ENCODE data around the gene HOMER1.

Gene HOMER1

GRCh38 chr5:79513704-79514390, at the start of gene HOMER1:
HOMER1 (minus strand) TSS chr5:79514134; CDS start chr5:79512774, 1,360 bp downstream.
- DNase-seq (ENCODE audit: low spot score) (peak; percentile 15), FAIRE-seq (no peak)

GRCh38 chr5:79563247-79563590, 49.3 kb upstream of the HOMER1 start:
- no peak for FAIRE-seq
- no peak for DNase-seq (ENCODE audit: low spot score)

DNA sequence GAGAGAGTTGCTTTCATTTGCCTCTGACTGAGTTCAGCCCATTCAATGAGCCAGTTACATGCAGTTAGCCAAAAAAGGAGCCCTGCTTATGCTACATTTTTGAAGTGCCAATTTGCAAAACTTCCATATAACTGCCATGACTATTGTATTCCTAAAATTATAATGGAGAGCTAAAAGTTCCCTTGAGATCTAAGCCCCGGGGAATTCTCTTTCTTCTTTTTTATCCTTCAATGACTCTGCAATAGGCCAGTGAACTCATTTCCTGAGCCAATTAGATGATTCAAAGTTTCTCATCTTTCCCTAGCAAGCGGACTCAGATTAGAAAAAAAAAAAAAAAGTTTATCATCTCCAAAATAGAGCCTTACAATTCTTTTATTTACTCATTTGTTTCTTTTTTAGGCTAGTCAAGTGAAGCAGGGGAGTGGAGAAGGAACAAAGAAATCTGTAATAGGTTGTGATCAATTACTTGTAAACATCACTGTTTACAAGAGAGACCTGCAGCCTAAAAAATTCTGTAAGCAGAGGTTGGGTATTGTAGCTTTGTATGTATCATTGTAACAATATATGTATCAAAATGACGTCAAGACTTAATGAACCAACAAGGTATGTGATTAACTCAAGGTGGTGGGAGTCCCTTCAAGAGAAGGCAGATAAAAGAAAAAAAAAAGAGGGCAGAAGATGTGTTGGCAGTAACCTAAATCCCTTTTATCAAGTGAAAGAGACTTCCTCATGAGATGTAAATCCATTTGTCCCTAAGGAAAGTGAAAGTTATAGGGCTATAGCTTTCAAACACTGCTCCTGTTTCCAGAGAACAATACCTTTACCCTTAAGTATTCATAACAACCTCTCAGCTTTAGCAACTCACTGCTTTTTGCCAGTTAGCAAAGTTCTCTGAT, 48.7 kb upstream of the HOMER1 start:
- DNase-seq (ENCODE audit: low spot score): peak; percentile 9
- FAIRE-seq: no peak

GRCh38 chr5:79561525-79561893, 47.6 kb upstream of the HOMER1 start:
- FAIRE-seq: no peak
- no peak for DNase-seq (ENCODE audit: low spot score)

GRCh38 chr5:79560771-79561524, 47.0 kb upstream of the HOMER1 start:
- peak; percentile 20 for DNase-seq (ENCODE audit: low spot score)
- FAIRE-seq: no peak

DNA sequence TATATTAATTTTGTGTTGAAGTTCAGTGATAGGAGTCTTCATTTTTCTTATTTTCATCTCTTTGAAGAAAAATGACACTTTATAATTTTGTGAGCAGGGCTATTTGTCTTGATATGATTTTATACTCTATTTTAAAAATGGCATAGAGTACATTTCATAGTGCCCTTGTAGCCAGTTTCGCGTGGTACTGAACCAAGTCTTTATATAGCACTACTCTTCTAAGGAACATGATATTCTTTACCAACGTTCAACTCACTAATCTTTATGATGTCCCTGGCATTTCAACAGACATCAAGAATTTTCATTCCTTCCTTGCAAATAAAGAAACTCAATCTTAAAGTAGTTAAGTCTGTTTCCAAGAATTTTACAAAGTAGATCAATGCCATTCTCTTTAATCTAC, 41.5 kb upstream of the HOMER1 start:
- no peak for DNase-seq (ENCODE audit: low spot score)
- no peak for FAIRE-seq

- DNase-seq (ENCODE audit: low spot score): no peak
- FAIRE-seq: no peak
Measured at GRCh38 chr5:79552984-79553383, 39.0 kb upstream of the HOMER1 start.

DNA sequence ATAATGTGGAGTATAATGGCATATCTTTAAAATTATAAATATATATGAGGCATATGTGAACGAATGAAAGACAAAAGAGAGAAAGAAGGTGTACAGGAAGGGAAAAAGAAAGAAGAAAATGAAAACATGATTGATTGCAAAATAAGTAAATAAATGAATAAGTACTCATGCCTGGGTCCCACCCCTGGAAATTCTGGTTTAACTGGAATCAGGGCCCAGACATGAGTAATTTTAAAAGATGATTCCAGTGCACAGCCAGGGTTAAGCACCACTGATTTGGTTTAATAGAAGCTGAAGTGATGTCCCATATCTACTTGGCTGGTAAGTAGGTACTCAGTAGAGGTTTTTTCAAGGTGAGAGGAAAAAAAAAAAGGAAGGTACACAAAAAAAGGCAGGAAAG, 34.0 kb upstream of the HOMER1 start:
- DNase-seq (ENCODE audit: low spot score) (no peak), FAIRE-seq (no peak)

DNA sequence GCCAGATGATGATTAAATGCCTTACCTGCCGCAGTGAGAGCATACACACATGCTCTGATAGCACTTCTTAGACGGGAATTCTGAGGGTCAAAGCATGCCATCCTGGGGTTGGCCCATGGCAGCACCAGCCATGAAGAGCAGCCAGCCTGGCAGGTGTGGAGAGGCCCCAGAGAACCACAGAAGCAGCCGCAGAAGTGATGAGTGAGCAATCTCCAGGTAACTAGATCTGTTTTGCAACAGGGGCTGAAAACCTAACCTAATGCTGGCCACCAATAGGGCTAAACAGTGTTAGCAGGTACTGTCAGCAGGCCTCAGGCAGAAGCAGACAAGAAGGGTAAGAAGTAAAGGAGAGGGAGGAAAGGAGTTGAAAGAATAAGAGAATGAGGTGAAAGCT, 33.5 kb upstream of the HOMER1 start:
- no peak for FAIRE-seq
- no peak for DNase-seq (ENCODE audit: low spot score)

DNA sequence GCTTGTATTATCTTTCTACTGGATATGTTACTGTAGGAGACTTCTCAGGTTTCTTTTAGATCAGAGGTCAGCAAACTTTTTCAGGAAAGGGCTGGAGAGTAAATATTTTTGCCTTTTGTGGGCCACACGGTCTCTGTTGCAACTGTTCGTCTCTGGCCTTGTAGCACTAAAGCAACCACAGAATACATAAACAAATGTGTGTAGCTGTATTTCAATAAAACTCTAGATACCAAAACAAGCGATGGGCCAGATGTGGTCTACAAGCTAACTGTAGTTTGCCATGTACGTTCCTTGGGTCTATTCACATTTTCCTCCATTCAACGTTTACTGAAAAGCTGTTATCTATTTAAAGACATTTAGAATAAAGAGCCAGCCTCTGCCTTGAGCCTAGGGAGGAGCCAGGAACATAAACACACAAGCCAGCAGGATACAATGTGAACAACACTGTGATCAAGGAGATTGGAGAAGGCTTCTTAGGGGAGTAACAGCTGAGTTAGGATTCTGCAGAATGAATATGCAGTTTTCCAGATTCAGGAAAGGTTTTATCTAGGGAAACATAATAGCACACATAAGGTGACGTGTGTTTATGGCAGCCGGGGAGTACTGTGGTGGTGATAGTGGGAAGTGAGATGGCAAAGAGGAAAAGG, 33.0 kb upstream of the HOMER1 start:
- DNase-seq (ENCODE audit: low spot score) (no peak), FAIRE-seq (no peak)

DNA sequence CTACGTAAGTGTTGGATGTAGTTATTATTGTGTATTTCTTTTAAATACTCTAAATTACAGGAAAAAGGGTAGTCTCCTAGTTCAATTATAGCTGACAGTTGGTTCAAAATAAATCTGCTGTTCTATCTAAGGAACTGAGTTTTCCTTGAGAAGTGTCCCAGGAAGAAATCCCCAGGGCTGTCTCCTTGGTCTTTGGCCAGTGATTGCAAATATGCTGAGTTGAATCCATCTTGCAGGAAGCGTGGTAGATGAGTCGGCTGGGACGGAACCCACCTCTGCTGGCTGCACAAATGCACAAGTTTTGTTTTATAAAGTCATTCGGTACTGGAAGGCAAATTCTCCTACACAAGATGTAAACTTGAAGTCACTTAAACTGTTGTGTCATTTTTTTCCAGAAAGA, 30.2 kb upstream of the HOMER1 start:
- FAIRE-seq: no peak
- no peak for DNase-seq (ENCODE audit: low spot score)

- DNase-seq (ENCODE audit: low spot score) (no peak), FAIRE-seq (no peak)
Measured at GRCh38 chr5:79540939-79541338, 27.0 kb upstream of the HOMER1 start.

GRCh38 chr5:79536193-79536906, 22.4 kb upstream of the HOMER1 start:
- no peak for DNase-seq (ENCODE audit: low spot score)
- FAIRE-seq: no peak

- FAIRE-seq: no peak
- no peak for DNase-seq (ENCODE audit: low spot score)
Measured at GRCh38 chr5:79535477-79536192, 21.7 kb upstream of the HOMER1 start.

DNA sequence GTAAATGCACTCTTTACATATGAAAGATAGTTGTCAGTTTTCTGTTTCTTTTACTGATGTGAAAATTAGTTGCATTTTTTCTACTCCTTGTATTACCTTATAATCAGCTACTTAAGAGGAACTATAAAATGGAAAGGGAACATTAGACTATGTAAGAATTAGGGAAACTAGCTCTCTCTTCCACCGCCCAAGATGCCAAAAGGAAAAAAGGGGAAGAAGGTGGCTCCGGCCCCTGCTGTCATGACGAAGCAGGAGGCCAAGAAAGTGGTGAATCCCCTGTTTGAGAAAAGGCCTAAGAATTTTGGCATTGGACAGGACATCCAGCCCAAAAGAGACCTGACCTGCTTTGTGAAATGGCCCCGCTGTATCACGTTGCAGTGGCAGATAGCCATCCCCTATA, 15.2 kb upstream of the HOMER1 start:
- DNase-seq (ENCODE audit: low spot score) (no peak), FAIRE-seq (no peak)

- FAIRE-seq (no peak), DNase-seq (ENCODE audit: low spot score) (no peak)
Measured at GRCh38 chr5:79527431-79527830, 13.5 kb upstream of the HOMER1 start.

- no peak for DNase-seq (ENCODE audit: low spot score)
- no peak for FAIRE-seq
Measured at GRCh38 chr5:79526928-79527327, 13.0 kb upstream of the HOMER1 start.

- DNase-seq (ENCODE audit: low spot score) (no peak), FAIRE-seq (no peak)
Measured at GRCh38 chr5:79526493-79526892, 12.6 kb upstream of the HOMER1 start.

GRCh38 chr5:79521156-79521555, 7.2 kb upstream of the HOMER1 start:
- no peak for DNase-seq (ENCODE audit: low spot score)
- no peak for FAIRE-seq

DNA sequence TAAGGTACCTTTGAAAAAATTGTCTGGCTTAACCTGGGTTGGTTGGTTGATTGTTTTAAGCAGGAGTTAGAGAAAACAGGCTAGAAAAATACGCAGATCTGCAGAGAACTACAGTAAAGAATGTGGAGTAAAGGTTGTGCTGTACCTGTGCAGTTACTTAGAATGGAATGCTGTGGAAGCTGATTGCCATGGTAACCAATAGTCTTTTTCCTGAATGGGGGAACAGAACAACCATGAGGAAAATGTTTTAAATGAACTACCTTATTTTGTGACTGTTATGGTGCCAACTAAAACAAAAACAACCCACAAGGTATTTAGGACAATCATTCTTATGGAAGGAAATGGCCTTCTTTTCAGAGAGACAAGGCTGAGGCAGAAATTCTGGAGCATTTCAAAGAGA, 4.8 kb upstream of the HOMER1 start:
- no peak for DNase-seq (ENCODE audit: low spot score)
- no peak for FAIRE-seq
